Activated naive CD4-positive, alpha-beta T cell treated with anti-CD3 and anti-CD28 coated beads, Interleukin-2, amount 50 U/mL, for 16 hours (primary cell): Measurements from ENCODE around the gene TMEM164.

ENCODE experiments used
- DNase-seq: peaks from one replicate; pipeline ENCODE4 v3.0.0-alpha.2; 2020

TMEM164 gene

GRCh38 chrX:110173192-110174175, 170.6 kb downstream of the TMEM164 start:
- no peak for DNase-seq

GRCh38 chrX:110175146-110175545, 172.2 kb downstream of the TMEM164 start:
- no peak for DNase-seq

GRCh38 chrX:110175696-110176095, 172.8 kb downstream of the TMEM164 start:
- DNase-seq = no peak

- no peak for DNase-seq
Observed at GRCh38 chrX:110178179-110178865, 175.4 kb downstream of the TMEM164 start.

GRCh38 chrX:110180176-110180927, 177.4 kb downstream of the TMEM164 start:
- DNase-seq = no peak

GRCh38 chrX:110180928-110181310, 178.0 kb downstream of the TMEM164 start:
- no peak for DNase-seq

GRCh38 chrX:110181459-110182137, 178.7 kb downstream of the TMEM164 start:
- no peak for DNase-seq

- no peak for DNase-seq
Observed at GRCh38 chrX:110182362-110182761, 179.4 kb downstream of the TMEM164 start.

GRCh38 chrX:110182865-110183264, 180.0 kb downstream of the TMEM164 start:
- no peak for DNase-seq

GRCh38 chrX:110183314-110183713, 180.4 kb downstream of the TMEM164 start:
- DNase-seq = no peak

GRCh38 chrX:110188701-110189558, 186.0 kb downstream of the TMEM164 start:
- DNase-seq = no peak

GRCh38 chrX:110192516-110192915, 189.6 kb downstream of the TMEM164 start:
- DNase-seq = no peak

GRCh38 chrX:110194977-110195376, 192.1 kb downstream of the TMEM164 start:
- no peak for DNase-seq

- no peak for DNase-seq
Observed at GRCh38 chrX:110201799-110202198, 198.9 kb downstream of the TMEM164 start.

GRCh38 chrX:110204986-110205385, 202.1 kb downstream of the TMEM164 start:
- no peak for DNase-seq

- DNase-seq = no peak
Observed at GRCh38 chrX:110208092-110208491, 205.2 kb downstream of the TMEM164 start.

- DNase-seq = no peak
Observed at GRCh38 chrX:110210417-110211139, 207.7 kb downstream of the TMEM164 start.

GRCh38 chrX:110211340-110211739, 208.4 kb downstream of the TMEM164 start:
- no peak for DNase-seq

- DNase-seq = no peak
Observed at GRCh38 chrX:110212299-110212698, 209.4 kb downstream of the TMEM164 start.

- DNase-seq = no peak
Observed at GRCh38 chrX:110213183-110213582, 210.3 kb downstream of the TMEM164 start.

- no peak for DNase-seq
Observed at GRCh38 chrX:110214684-110215083, 211.8 kb downstream of the TMEM164 start.
